Measurements from ENCODE around the gene CDKN2D. TPM values are rescaled to one million over a fixed set of nuclear protein-coding genes. Genes with fewer than 3 reads are reported as not detected.

CDKN2D gene
- total RNA-seq, 4 donors from 2014 or later: 7.7 to 14.6 (median 7.8) TPM

DNA sequence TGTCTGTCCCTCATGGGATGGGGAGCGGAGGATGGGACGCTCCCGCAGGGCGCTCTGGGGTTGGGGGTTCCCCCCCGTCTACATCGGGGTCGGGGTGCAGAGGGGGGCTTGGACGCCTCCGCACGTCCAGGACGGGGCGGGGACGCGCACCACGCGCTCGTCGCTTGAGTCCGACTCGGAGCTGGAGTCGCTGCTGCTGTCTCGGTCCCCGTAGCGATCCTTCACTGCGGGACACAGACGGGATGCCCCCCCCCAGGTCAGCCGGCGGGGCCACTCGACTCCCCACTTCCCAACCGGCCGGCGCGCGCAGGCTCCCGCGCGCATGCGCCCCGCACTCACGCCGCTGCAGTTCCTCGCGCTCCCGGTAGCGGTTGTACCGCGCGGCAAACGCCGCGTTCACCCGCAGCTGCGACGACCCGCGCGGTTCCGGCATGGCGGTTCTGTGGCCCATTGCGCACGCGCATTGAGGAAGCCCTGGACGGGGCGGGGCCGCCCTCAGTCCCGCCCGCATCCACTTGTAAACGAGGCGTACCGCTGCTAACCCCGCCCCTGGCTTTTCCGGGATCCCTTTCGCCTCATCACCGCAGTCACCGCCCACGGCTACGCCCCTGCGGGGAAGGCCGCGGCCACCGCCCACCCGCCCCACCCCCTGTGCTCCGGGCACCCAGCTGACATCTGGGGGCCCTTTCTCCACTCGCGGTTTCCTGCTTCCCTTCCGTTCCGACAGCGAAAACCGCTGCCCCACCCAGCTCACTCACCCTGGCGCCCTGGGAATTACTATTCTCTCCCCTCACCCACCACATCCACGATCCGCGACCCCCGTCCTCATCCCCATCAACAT is 3.0 kb downstream of the CDKN2D start, which contains the start of gene KRI1:
TSS of gene KRI1 (minus strand) at position 444 of the 841 bp plus-strand sequence. CDS start at position 433, 11 bp downstream.
- peak; percentile 83 to 96 for TF ChIP-seq POLR2A (IDR thresholded peaks at IDR 0.05)
- TF ChIP-seq, protein P1, sequence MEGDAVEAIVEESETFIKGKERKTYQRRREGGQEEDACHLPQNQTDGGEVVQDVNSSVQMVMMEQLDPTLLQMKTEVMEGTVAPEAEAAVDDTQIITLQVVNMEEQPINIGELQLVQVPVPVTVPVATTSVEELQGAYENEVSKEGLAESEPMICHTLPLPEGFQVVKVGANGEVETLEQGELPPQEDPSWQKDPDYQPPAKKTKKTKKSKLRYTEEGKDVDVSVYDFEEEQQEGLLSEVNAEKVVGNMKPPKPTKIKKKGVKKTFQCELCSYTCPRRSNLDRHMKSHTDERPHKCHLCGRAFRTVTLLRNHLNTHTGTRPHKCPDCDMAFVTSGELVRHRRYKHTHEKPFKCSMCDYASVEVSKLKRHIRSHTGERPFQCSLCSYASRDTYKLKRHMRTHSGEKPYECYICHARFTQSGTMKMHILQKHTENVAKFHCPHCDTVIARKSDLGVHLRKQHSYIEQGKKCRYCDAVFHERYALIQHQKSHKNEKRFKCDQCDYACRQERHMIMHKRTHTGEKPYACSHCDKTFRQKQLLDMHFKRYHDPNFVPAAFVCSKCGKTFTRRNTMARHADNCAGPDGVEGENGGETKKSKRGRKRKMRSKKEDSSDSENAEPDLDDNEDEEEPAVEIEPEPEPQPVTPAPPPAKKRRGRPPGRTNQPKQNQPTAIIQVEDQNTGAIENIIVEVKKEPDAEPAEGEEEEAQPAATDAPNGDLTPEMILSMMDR (IDR thresholded peaks at IDR 0.05): peak in 2 of 4 experiments; percentile 47 to 70
- H3K9me3 ChIP-seq: no peaks in the 10 kb centered on the region
- DNase-seq: peak; percentile 99
- no peaks in the 10 kb centered on the region for H3K36me3 ChIP-seq
- peaks cover 5 to 16% of the 10 kb centered on the region in 2 donors for H3K4me1 ChIP-seq
- peak within 1 kb of the TSS; percentile 71 to 84 for H3K4me3 ChIP-seq
- H3K27ac ChIP-seq: peak within 1 kb of the TSS; percentile 82 to 92
- no peaks in the 10 kb centered on the region for H3K27me3 ChIP-seq
- intact Hi-C loops (cut with DNase I; ENCODE audit: low total_unique reads): no loop called here

DNA sequence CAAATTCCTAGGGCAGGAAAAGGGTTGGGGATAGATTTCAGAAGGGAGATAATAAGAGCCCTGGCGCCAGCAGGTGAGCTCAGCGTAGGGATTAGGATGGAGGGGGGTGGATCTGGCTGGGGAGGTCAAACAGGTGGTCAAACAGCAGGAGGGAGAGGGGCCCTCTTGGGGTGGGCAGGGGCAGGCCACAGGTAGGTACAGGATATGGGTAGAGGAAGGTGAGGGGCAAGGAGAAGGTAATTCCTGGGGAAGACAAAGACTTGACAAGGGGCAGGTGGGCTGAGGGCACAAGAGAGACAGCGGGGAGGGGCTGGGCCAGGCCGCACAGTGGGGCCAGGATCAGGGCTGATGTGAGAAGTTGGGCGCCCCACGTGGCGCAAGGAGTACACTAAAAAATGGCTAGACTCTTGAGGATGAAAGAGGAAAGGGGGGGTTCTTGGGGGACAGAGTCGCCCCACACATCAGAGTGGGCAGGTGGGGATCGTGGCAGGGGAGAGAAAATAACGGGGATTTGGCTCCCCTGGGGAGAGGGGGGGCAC is 3.7 kb downstream of the CDKN2D start:
- no peaks in the 10 kb centered on the region for H3K36me3 ChIP-seq
- peak overlapping the region; percentile 82 to 92 for H3K27ac ChIP-seq
- H3K4me3 ChIP-seq: peak overlapping the region; percentile 71 to 84
- intact Hi-C loops (cut with DNase I; ENCODE audit: low total_unique reads): no loop called here
- H3K4me1 ChIP-seq: peaks cover 5 to 16% of the 10 kb centered on the region in 2 donors
- no peaks in the 10 kb centered on the region for H3K9me3 ChIP-seq
- no peaks in the 10 kb centered on the region for H3K27me3 ChIP-seq
- DNase-seq: peak in 1 of 2 donors; percentile 50
- TF ChIP-seq POLR2A (IDR thresholded peaks at IDR 0.05): no peak
- TF ChIP-seq, protein P1 (IDR thresholded peaks at IDR 0.05): peak in 1 of 4 experiments; percentile 43

DNA sequence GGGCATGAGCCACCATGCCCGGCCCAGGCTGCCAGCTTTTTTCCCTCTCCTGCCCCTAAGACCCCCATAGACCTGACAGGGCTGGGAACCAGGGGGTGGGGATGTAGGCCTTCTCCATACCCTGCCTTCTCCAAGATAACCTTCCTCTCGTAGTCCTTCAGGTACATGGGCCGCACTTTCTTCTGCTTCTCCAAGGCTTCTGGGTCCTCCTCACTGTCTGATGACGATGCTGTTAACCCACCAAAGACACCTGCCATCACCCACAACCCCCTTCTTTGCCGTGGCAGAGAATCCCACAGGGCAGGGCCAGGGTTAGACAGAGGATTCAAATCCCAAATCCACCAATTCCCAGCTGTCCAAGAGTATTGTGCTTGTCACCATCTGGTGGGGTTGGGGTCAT is 6.2 kb downstream of the CDKN2D start:
- Histone ChIP-seq H3K9me3 (no peaks in the 10 kb centered on the region), H3K4me3 (no peak overlapping the region), H3K27ac (no peak overlapping the region), H3K27me3 (no peaks in the 10 kb centered on the region), H3K36me3 (no peaks in the 10 kb centered on the region), H3K4me1 (peaks cover 0 to 11% of the 10 kb centered on the region in 2 donors)
- DNase-seq: no peak
- no peak for TF ChIP-seq POLR2A (IDR thresholded peaks at IDR 0.05)
- TF ChIP-seq, protein P1 (IDR thresholded peaks at IDR 0.05): no peak
- intact Hi-C loops (cut with DNase I; ENCODE audit: low total_unique reads): no loop called here

DNA sequence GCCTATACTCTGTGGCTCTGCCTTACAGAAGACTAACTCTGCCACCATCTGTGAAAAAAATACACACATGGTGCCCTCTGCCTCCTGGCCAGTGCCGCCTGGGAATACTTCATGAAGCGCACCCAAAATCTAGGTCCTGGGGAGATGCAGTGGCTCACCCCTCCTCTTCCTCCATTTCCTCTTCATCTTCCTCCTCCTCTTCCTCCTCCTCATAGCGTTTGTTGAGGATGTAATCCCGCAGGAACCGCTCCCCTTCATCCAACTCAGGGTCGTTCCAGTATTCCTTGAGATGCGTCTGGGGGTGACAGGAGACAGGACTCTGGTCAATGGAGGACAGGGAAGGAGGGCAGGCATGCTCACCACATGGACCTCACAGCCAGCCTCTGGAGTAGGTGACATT is 8.6 kb downstream of the CDKN2D start:
- Histone ChIP-seq H3K36me3 (no peaks in the 10 kb centered on the region), H3K9me3 (no peaks in the 10 kb centered on the region)
- intact Hi-C loops (cut with DNase I; ENCODE audit: low total_unique reads): no loop called here

More for the DNA sequence above, 8.6 kb downstream of the CDKN2D start:
- Histone ChIP-seq H3K27ac (no peak overlapping the region), H3K4me3 (no peak overlapping the region), H3K27me3 (no peaks in the 10 kb centered on the region), H3K4me1 (no peaks in the 10 kb centered on the region)
- DNase-seq: no peak
- no peak for TF ChIP-seq POLR2A (IDR thresholded peaks at IDR 0.05)
- TF ChIP-seq, protein P1 (IDR thresholded peaks at IDR 0.05): no peak

Measured in uterus (tissue), 4 donors.